Upper lobe of left lung (tissue), 6 donors: ENCODE data around the gene HNRNPA1L2. TPM values are rescaled to one million over a fixed set of nuclear protein-coding genes. Genes with fewer than 3 reads are reported as not detected.
"Not testable (repeated sequence)": the region's sequence is repeated elsewhere in the genome, so short reads cannot be mapped to it uniquely, and the experiment has no call there.

ENCODE experiments used
- ATAC-seq, 2 donors: fragments of 200-7000 bp; cut with Tn5 transposase; one replicate each; pipeline ENCODE4 v1.9.1; 2022; ENCODE audit warnings: mild to moderate bottlenecking in 2 of 2, moderate library complexity in 2 of 2; ENCODE audit not compliant: low FRiP score in 2 of 2
- DNase-seq, 2 donors: peaks; one replicate each; pipeline ENCODE4 v3.0.0-alpha.2; 2019 to 2020
- H3K27ac ChIP-seq, 4 donors: fragments of 200-600 bp; sonication (generic); one replicate each; pipeline ENCODE4 v1.5.1; 2016 to 2019
- H3K27me3 ChIP-seq, 4 donors: fragments of 200-600 bp; sonication (generic); one replicate each; pipeline ENCODE4 v1.5.1; 2017 to 2019
- H3K36me3 ChIP-seq, 4 donors: fragments of 200-600 bp; sonication (generic); one replicate each; pipeline ENCODE4 v1.5.1; 2016 to 2019
- H3K4me1 ChIP-seq, 4 donors: fragments of 200-600 bp; sonication (generic); one replicate each; pipeline ENCODE4 v1.5.1; 2018 to 2019
- H3K4me3 ChIP-seq, 4 donors: fragments of 200-600 bp; sonication (generic); one replicate each; pipeline ENCODE4 v1.5.1; 2017 to 2019; ENCODE audit warnings: mild to moderate bottlenecking in 2 of 4, moderate library complexity in 1 of 4
- H3K9me3 ChIP-seq, 4 donors: fragments of 200-600 bp; sonication (generic); one replicate each; pipeline ENCODE4 v1.5.1; 2018 to 2019
- CTCF ChIP-seq, 6 experiments: fragments of 450-650 bp in 4 of 6; fragments of 200-600 bp in 2 of 6; sonication (generic) in 2 of 6; IDR thresholded peaks; one replicate each; pipeline ENCODE4 v1.5.1; 2016 to 2019; ENCODE audit warnings: antibody characterized with exemption in 6 of 6
- EP300 ChIP-seq, 4 donors: sonication (generic); formaldehyde crosslinking; IDR thresholded peaks; one replicate each; pipeline ENCODE4 v1.5.1; 2017; ENCODE audit warnings: antibody characterized with exemption in 4 of 4, control low read depth in 2 of 4
- POLR2A ChIP-seq, 4 donors: fragments of 450-650 bp; IDR thresholded peaks; one replicate each; pipeline ENCODE4 v1.5.1; 2016 to 2017; ENCODE audit warnings: antibody characterized with exemption in 4 of 4, mild to moderate bottlenecking in 2 of 4
- POLR2AphosphoS5 ChIP-seq, 2 donors: sonication (generic); formaldehyde crosslinking; IDR thresholded peaks; one replicate each; pipeline ENCODE4 v1.5.1; 2017; ENCODE audit warnings: antibody characterized with exemption in 2 of 2
- WGBS, 2 donors: methylation state at CpG; one replicate each; pipeline ENCODE4 v1.1.5; 2017 to 2018; 5-methylcytosine and 5-hydroxymethylcytosine counted together
- total RNA-seq, 6 donors: library from RNA; depleted of rRNA in 4 of 6; stranded (reverse); fragments of >200 nt in 4 of 6; gene quantifications; one replicate each; pipeline versions ENCODE4 v1.1.0 to v1.2.1, GENCODE V29; 2016 to 2021
- donor health status: DM: no; HTN: no; CAD: no; lungs with moderate emphysema.
- donor health status: DM: no; HTN: yes; CAD: no; lungs with severe emphysema.

The HNRNPA1L2 gene
- 1 to 10 TPM; 2.7 to 7.3 (median 4.9) TPM for total RNA-seq

- H3K4me1 ChIP-seq = no peaks in the 10 kb centered on the region
- no peaks in the 10 kb centered on the region for H3K27me3 ChIP-seq
- H3K27ac ChIP-seq = no peak within 1 kb of the TSS
- WGBS, 2 donors = 95 to 97% methylated on average over 7 of the region's 7 CpGs
- no peak within 1 kb of the TSS for H3K4me3 ChIP-seq
- H3K36me3 ChIP-seq = peaks cover 2 to 49% (median 13%) of the 10 kb centered on the region in 4 donors
- ATAC-seq = no peak
- TF ChIP-seq POLR2AphosphoS5 (IDR thresholded peaks at IDR 0.05) (no peak), POLR2A (IDR thresholded peaks at IDR 0.05) (no peak), CTCF (IDR thresholded peaks at IDR 0.05) (no peak), EP300 (IDR thresholded peaks at IDR 0.05) (no peak)
- DNase-seq = no peak
- H3K9me3 ChIP-seq = no peaks in the 10 kb centered on the region
These were observed at the start of gene HNRNPA1L2 for GRCh38 chr13:52642131-52642530. HNRNPA1L2 (plus strand) TSS chr13:52642431; CDS start chr13:52642493, 62 bp downstream.

GRCh38 chr13:52593175-52593574 lies 49.1 kb upstream of the HNRNPA1L2 start:
- not testable (repeated sequence) for H3K9me3 ChIP-seq, DNase-seq, H3K4me1 ChIP-seq, H3K36me3 ChIP-seq, H3K4me3 ChIP-seq, H3K27me3 ChIP-seq, H3K27ac ChIP-seq, ATAC-seq
- WGBS, 2 donors = 87% methylated on average over 3 of the region's 3 CpGs

- not testable (repeated sequence) for ATAC-seq, DNase-seq, H3K4me1 ChIP-seq, H3K27ac ChIP-seq, H3K9me3 ChIP-seq, H3K36me3 ChIP-seq, H3K4me3 ChIP-seq, H3K27me3 ChIP-seq
- WGBS, 2 donors = 78 to 84% methylated on average over 3 of the region's 3 CpGs
These were observed 48.4 kb upstream of the HNRNPA1L2 start for GRCh38 chr13:52593812-52594211.

- DNase-seq, H3K4me3 ChIP-seq, ATAC-seq, H3K9me3 ChIP-seq, H3K36me3 ChIP-seq, H3K27ac ChIP-seq, H3K4me1 ChIP-seq, H3K27me3 ChIP-seq: not testable (repeated sequence)
- WGBS, 2 donors = 75 to 86% methylated on average over 4 to 7 of the region's 7 CpGs
These were observed 47.9 kb upstream of the HNRNPA1L2 start for GRCh38 chr13:52594295-52594694.

- DNase-seq (no peak), ATAC-seq (no peak)
- peaks cover 7 to 15% (median 9%) of the 10 kb centered on the region in 4 donors for H3K4me1 ChIP-seq
- H3K9me3 ChIP-seq = no peaks in the 10 kb centered on the region
- H3K36me3 ChIP-seq = no peaks in the 10 kb centered on the region
- TF ChIP-seq EP300 (IDR thresholded peaks at IDR 0.05) = no peak
- H3K27me3 ChIP-seq = peaks cover 0 to 9% (median 0%) of the 10 kb centered on the region in 4 donors
- H3K27ac ChIP-seq = no peak overlapping the region
- H3K4me3 ChIP-seq = no peak overlapping the region
- 88 to 94% methylated on average over 4 of the region's 4 CpGs for WGBS, 2 donors
These were observed 44.6 kb upstream of the HNRNPA1L2 start for GRCh38 chr13:52597676-52598075.

- 14% methylated on average over 13 of the region's 13 CpGs for WGBS, 2 donors
These were observed 43.0 kb upstream of the HNRNPA1L2 start for GRCh38 chr13:52599037-52599847.

More at GRCh38 chr13:52599037-52599847, 43.0 kb upstream of the HNRNPA1L2 start:
- H3K27ac ChIP-seq = peak overlapping the region; percentile 63 to 79 (median 66)
- H3K36me3 ChIP-seq = no peaks in the 10 kb centered on the region
- no peak for DNase-seq
- TF ChIP-seq CTCF (IDR thresholded peaks at IDR 0.05) (no peak), POLR2A (IDR thresholded peaks at IDR 0.05) (no peak), EP300 (IDR thresholded peaks at IDR 0.05) (no peak), POLR2AphosphoS5 (IDR thresholded peaks at IDR 0.05) (no peak)
- peak in 1 of 2 donors; percentile 52 for ATAC-seq
- peak overlapping the region; percentile 46 to 83 (median 60) for H3K4me3 ChIP-seq
- no peaks in the 10 kb centered on the region for H3K9me3 ChIP-seq
- peaks cover 0 to 9% (median 0%) of the 10 kb centered on the region in 4 donors for H3K27me3 ChIP-seq
- peaks cover 7 to 15% (median 9%) of the 10 kb centered on the region in 4 donors for H3K4me1 ChIP-seq
